Measurements from ENCODE around the gene ELAVL2.

DNA sequence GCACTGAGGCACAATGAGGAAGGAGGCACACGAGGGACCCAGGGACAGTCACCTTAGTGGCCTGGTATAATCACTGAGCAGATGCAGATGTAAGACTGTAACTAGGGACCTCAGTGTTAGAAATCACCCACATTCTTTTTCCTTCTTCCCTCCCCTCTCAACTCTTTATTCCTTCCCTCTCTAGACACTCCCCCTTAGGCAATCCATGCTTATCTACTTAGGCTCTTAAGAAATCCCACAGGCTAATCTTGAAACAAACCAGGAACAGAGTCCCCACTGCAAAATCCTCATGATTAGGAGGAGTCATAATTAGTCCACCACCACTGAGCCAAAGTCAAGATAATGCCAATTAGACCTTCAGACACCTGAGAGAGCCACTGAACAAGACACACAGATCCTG lies 84.7 kb downstream of the ELAVL2 start:
- TF ChIP-seq CTCF (IDR thresholded peaks at IDR 0.05), result no peak
- TF ChIP-seq, protein P1, sequence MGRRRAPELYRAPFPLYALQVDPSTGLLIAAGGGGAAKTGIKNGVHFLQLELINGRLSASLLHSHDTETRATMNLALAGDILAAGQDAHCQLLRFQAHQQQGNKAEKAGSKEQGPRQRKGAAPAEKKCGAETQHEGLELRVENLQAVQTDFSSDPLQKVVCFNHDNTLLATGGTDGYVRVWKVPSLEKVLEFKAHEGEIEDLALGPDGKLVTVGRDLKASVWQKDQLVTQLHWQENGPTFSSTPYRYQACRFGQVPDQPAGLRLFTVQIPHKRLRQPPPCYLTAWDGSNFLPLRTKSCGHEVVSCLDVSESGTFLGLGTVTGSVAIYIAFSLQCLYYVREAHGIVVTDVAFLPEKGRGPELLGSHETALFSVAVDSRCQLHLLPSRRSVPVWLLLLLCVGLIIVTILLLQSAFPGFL (CRISPR knock-in tag; IDR thresholded peaks at IDR 0.05; ENCODE audit: borderline replicate concordance), result no peak
